Muscle of arm (tissue), 12 donors: ENCODE results near the gene LSR. TPM values are rescaled to one million over a fixed set of nuclear protein-coding genes. Genes with fewer than 3 reads are reported as not detected.
"Not testable (repeated sequence)": the region's sequence is repeated elsewhere in the genome, so short reads cannot be mapped to it uniquely, and the experiment has no call there.

Source experiments
- DNase-seq: peaks from one replicate; pipeline ENCODE4 v3.0.0-alpha.2; 2013
- polyA plus RNA-seq, 12 donors: library from polyadenylated mRNA; unstranded; fragments of 120-200 nt; gene quantifications; one replicate each; pipeline ENCODE4 v1.2.1, GENCODE V29; 2013; ENCODE audit not compliant: insufficient read length in 12 of 12

Gene LSR
- polyA plus RNA-seq, 12 donors: 1.9 to 27.8 (median 5.0) TPM; not detected in 1

DNA sequence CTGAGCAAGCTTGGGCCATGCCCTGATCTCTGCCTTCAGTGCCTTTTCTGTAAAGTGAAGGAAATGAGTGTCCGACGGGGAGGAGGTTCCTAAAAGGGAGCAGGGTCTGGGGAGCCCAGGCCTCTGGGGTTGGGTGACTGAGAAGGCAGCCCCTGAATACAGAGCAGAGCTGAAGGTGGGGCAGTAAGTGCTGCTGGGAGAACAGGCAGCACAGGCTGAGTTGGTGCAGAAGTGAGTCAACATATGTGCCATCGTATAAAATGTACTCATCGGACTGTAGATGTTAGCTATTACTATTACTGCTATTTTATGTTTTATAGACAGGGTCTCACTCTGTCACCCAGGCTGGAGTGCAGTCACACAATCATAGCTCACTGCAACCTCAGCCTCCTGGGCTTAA is 32.5 kb downstream of the LSR start:
- no peak for DNase-seq

DNA sequence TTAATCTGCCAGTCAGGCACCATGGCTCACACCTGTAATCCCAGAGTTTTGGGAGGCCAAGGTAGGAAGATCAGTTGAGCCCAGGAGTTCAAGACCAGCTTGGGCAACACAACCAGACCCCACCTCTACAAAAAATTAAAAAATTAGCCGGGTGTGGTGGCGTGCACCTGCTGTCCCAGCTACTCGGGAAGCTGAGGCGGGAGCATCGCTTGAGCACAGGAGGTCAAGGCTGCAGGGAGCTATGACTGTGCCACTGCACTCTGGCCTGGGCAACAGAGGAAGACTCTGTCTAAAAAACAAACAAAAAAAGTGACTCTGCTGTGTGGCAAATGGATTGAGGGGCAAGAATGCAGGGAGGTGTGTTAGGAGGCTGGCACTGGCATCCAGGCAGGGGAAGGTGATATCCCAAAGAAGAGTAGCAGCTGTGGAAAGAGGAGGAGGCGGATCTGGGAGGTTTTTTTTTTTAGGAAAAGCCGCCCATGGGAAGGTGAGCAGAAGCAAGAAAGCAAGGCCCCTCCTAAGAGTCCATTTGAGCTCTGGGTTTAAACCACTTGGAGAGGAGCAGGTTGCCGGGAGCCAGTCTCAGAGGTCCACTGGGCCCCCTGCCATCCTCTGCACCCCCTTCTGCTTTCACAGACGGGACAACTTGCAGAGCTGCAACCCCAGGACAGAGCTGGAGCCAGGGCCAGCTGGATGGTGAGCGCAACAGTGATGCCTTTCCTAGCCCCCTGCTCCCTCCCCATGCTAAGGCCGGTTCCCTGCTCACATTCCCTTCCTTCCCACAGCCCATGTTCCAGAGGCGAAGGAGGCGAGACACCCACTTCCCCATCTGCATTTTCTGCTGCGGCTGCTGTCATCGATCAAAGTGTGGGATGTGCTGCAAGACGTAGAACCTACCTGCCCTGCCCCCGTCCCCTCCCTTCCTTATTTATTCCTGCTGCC is 35.6 kb downstream of the LSR start:
- no peak for DNase-seq

DNA sequence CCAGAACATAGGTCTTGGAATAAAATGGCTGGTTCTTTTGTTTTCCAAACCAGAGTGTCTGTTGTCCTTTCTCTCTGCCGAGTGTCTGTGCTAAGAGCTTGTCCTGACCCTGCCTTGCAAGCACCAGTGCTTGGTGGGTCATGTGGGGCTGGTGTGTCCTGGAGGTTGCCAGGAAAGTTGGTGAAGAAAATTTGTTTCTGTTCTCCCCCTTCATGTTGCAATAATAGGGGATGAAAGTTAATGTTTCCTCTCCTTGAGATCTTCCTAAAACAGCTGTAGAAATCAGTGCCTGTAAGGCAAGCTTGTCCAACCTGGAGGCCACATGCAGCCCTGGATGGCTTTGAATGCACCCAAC is 36.3 kb downstream of the LSR start:
- no peak for DNase-seq

DNA sequence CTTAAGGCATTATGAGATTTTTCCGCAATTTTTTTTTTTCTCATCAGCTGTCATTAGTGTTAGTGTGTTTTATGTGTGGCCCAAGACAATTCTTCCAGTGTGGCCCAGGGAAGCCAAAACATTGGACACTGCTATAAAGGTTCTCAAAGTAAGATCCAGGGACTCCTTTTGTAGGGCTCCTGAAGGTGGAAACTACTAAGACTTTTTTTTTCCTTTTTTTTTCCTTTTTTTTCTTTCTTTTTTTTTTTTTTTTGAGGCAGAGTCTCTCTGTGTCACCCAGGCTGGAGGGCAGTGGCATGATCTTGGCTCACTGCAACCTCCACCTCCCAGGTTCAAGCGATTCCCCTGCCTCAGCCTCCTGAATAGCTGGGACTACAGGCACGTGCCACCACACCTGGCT is 36.7 kb downstream of the LSR start:
- not testable (repeated sequence) for DNase-seq

DNA sequence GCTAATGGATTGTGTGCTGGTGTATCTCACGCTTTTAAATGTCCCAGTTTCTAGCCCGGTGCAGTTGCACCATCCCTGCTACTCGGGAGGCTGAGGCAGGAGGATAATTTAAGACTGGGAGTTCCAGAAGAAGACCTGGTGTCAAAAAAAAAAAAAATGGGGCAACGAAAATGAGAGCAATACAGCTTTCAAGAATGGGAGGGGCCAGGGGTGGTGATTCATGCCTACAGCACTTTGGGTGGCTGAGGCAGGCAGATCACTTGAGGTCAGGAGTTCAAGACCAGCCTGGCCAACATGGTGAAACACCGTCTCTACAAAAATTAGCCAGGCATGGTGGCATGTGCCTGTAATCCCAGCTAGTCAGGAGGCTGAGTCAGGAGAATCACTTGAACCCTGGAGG is 37.3 kb downstream of the LSR start:
- DNase-seq: not testable (repeated sequence)

DNA sequence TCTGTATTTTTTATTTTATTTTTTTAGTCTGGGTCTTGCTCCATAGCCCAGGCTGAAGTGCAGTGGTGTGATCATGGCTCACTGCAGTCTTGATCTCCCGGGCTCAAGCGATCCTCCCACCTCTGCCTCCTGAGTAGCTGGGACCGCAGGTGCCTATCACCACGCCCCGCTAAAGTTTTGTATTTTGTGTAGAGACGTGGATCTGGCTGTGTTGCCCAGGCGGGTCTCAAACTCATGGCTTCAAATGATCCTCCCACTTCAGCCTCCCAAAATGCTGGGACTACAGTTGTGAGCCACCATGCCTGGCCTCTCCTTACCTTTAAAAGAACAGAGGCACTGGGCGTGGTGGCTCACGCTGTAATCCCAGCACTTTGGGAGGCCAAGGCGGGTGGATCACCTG is 38.9 kb downstream of the LSR start:
- no peak for DNase-seq

DNA sequence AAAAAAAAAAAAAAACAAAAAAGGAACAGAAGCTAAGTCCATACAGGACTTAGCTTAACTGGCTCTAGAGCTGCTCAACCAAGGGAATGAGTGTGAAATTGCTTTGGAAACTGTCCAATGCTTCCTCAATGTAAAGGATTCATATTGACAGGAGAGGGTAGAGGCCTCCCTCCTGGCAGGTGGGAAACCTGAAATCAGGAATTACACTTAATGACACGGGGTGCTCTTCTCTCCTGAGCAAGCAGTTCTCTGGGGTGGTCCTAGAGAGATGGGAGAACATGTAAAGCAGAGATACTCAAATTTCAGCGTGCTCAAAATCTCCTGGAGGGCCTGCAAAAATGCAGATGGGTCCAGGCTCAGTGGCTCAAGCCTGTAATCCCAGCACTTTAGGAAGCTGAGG is 39.5 kb downstream of the LSR start:
- no peak for DNase-seq

DNA sequence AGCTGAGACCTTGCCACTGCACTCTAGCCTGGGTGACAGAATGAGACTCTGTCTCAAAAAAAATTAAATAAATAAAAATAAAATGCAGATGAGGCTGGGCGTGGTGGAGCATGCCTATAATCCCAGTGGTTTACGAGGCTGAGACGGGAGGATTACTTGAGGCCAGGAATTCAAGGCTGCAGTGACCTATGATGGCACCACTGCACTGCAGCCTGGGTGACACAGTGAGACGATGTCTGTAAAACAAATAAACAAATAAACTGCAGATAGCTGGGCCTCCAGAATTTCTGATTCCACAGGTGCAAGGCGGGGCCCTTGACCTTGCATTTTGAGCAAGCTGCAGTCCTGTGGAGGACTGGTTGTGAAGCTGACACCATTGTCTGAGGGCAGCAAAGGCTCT is 40.1 kb downstream of the LSR start:
- no peak for DNase-seq

DNA sequence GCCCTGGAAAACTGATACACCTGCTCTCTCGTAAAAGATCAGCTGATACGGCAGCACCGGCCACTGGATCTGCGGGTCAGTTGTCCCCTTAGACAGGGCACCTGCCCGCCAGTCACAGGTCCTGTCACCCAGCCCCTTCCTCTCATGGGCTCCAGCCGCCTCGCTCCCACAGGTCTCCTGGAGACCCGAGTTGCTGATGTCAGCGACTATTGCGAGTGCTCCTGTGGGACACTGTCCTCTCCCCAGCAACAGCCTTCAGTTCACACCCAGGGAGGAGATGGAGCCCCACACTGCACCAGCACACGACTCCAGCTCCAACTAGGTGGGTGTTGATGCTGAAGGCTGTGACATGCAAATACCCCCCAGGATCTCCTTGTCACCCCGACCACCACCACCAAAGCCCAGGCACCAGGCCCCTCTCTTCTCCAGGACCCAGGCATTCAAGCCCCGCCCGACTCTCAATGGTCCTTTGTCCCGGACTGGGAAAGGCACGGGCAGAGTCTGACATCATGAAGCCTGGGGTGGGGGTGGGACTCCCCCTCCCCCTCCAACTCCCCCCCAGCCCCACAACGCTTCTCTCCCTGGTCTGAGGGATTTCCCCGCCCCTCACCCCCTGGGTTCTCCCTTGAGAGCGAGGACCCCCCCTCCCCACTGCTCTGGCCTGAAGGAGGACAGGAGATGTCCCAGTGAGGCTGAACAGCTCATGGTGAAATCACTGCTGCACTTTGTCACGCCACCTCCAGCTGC is 41.8 kb downstream of the LSR start:
- DNase-seq: no peak

DNA sequence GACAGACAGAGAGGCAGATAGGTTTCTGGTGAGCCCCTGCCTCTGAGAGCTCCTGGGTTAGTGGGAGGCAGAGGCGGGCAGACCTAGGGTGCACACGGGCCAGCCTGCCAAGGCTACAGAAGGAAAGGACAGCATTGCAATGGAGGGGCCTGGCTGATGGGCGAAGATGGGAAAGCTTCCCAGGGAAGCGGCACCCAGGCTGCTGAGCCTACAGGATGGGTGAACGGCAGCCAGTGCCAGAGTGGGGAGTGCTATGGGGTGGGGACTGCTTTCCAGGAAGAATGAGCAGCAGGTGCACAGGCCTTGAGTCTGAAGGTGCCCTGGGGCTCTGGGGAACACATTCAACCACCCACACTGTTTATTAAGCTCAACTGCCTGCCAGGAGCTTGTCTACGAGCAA is 42.5 kb downstream of the LSR start:
- DNase-seq: no peak

DNA sequence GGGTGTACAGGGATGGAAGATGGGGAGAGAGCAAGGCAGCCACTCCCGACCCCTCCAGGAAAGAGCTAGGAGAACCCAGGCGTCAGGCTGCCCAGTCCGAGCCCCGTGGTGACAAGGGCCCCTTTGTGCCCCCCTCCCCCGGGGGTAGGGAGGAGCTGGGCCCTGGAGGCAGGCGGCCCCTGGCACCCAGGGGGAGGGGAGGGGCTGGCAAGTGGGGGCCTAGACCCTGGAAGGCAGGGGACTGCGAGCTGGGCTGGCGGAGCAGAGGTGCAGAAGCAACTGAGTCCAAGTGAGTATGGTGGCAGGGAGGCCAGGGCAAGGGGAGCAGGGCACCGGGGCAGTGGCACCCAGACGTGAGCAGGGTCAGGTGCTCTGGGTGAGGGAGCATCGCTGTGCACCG is 43.1 kb downstream of the LSR start, which contains the start of gene MAG:
MAG (plus strand) TSS at position 246 of the 400 bp plus-strand sequence. CDS start 3,248 bp downstream, outside the sequence.
- no peak for DNase-seq

DNA sequence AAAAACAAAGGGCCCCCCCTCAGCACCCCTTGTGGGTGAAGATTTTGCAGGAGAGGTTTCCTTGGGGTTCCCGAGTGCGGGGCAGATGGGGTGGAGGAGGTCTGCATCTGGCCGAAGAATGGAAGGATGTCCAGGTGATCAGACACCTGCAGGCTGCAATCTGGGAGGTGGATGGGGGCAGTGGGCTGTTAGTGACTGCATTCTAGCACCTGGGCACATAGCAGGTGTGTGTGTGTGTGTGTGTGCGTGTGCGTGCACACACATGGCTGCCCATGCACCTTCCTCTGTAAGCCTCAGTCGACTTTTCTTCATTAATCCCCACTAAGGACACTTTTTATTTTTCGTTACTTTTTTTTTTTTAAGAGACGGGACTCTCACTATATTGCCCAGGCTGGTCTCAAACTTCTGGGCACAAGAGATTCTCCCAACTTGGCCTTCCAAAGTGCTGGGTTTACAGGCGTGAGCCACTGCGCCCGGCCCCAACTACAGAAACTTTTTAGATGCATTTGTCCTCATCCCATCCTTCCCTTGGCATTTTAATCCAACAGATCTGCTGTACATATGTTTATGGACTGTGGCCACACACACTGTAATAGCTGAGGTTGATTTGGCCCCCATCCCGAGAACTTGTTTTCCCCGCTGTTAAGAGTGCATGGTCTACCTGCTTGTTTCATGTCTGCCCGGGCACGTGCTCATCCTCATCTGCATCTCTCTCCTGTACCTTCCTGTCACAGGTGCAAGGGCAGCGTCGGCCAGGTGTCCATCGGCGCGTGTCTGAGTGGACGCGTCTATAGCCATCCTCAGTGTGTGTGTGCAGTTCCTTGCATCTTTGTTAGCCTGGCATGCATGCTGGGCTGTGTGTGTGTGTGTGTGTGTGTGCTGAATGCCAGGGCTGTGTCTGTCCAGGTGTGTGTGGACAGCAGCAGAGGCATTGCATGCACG is 43.9 kb downstream of the LSR start:
- no peak for DNase-seq

DNA sequence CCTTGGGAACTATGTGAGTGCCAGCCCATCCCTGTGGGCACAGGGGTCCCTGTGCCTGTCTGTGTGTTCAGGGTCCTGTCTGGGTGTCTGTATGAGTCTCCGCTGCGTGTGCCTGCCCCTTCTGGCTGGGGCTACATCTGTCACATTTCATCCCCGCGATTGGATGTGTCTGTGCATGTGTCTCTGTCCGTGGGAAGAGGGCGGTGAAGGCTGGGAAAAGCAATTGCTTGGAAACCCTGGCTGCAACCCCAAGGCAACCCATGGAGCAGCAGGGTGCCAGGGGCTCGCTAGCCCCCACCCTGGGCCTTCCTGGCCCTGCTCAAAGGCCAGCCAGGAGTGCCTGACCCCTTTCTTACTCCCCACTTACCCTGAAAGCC is 44.5 kb downstream of the LSR start:
- DNase-seq: no peak

DNA sequence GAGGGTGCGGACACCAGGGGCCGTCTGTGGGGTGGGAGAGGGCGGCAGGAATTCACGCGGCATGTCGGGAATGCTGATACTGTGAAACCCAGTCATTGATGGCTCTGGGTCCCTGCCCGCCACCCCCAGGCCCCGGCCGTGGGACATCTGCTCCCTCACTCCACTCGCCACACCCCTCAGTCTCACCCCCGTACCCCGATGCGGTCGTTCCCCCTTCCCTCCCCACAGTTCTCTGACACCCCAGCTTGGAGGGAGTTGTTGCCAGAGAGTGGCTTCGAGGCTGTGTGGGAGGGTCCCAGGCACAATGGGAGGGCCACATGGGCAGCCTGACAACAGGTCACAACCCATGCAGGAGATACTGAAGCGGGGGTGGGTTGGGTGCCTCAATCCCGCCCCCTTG is 45.0 kb downstream of the LSR start:
- DNase-seq: no peak

DNA sequence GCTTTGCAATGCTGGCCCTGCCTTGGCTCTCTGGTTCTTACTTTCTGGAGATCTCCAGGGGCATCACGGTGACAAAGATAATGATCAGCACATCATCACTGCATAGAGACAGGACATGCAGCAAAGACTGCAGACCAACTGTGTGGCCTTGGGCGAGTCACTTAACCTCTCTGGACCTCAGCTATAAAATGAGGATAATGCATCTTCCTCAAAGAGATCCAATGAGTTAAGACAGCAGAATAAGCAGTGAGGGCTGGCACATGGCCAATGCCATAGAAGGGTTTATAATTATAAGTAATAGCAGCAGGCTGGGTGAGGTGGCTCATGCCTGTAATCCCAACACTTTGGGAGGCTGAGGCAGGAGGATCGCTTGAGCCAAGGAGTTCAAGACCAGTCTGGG is 45.5 kb downstream of the LSR start:
- no peak for DNase-seq

DNA sequence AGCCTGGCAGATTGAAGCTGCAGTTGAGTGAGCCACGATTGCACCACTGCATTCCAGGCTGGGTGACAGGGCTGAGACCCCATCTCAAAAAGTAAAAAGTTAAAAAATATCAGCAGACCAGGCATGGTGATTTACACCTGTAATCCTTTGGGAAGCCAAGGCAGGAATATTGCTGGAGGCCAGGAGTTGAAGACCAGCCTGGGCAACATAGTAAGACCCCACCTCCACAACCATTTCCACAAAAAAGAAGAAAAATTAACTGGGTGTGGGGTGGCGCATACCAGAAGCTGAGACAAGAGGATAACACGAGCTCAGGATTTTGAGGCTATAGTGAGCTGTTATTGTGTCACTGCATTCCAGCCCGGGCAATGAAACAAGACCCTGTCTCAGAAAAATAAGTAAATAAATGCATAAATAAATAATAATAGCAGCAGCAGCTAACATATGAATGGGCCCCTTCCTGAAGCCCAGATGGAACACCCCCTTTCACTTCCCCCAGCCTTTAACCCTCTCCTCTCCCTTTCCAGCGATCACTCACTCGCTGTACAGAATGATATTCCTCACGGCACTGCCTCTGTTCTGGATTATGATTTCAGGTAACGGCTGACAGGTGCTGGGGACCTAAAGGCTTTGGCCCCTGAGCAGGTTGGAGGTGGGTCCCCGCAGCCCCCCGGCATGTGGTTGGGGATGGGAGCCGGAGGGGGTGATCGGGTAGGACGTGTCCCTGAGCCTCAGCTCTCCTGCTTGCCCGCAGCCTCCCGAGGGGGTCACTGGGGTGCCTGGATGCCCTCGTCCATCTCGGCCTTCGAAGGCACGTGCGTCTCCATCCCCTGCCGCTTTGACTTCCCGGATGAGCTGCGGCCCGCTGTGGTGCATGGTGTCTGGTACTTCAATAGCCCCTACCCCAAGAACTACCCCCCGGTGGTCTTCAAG is 46.3 kb downstream of the LSR start:
- DNase-seq: no peak

DNA sequence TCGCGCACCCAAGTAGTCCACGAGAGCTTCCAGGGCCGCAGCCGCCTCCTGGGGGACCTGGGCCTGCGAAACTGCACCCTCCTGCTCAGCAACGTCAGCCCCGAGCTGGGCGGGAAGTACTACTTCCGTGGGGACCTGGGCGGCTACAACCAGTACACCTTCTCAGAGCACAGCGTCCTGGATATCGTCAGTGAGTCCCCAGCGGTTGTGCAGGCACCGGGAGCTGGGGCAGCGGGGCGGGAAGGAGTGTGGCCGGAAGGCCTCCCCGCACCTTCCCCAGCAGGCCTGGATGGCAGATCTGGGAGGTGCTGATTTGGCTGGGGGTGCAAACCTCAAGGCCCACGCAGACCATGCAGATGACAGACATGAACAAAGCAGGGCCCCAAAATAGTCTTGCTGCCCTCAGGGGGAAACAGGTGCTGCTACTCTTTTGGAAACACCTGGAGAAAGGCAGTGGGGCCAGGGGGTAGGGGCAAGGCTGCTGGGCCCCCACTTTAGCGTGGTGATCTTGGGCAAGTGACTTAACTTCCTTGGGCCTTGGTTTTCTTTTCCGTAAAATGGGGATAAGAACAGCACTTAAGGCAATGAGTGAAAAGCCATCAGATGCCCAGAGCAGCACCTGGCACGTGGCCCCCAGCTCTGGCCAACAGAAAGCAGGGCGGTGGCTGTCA is 47.1 kb downstream of the LSR start:
- no peak for DNase-seq

DNA sequence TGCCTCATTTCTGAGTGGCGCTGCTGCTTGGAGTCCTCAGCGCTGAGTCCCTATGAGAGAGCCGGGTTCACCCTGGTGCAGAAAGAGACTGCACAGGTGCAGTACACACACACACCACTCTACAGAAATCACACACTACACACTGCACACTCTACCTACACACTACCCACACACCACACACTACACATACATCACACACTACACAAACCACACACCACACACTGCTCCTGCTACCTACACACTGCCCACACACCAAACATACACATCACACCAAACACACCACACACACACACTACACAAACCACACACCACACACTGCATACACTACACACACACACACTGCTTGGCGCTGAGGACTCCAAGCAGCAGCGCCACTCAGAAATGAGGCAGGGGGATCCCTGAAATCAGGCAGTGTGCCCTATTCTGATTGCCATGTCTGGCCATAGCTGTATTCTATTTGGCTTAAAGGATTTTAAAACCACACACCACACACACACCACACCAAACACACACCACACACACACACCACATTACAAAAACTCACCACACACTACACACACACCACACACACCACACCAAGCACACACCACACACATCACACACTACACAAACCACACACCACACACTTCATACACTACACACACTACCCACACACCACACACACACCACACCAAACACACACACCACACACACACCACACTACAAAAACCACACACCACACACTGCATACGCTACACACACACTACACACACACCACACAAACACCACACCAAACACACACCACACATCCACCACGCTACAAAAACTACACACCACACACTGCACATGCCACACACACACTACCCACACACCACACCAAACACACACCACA is 48.1 kb downstream of the LSR start:
- no peak for DNase-seq

DNA sequence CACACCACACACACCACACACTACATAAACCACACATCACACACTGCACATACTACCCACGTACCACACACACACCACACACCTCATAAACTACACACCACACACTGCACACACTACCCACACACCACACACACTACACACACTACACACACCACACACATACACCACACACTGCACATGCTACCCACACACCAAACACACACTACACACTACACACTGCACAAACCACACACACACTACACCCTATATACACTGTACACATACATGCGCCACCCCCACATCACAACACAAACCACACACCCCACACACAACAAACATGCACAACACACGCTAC is 48.7 kb downstream of the LSR start:
- no peak for DNase-seq
